Pancreas (tissue), 10 donors: Measurements from ENCODE around the gene ITGB8. TPM values are rescaled to one million over a fixed set of nuclear protein-coding genes. Genes with fewer than 3 reads are reported as not detected.

Experiments
- ATAC-seq, 4 donors: fragments of 200-7000 bp; cut with Tn5 transposase; one replicate each; pipeline versions ENCODE4 v1.8.0 to v1.9.1; 2020; ENCODE audit warnings: mild to moderate bottlenecking in 4 of 4, moderate library complexity in 4 of 4
- DNase-seq, 6 donors: peaks; one replicate each; pipeline ENCODE4 v3.0.0-alpha.2; 2020
- FAIRE-seq: peaks from 2 replicates; lab custom pipeline; 2012; peaks lifted over from hg19 to GRCh38; lab: Jason Lieb, UNC
- H3K27ac ChIP-seq, 4 donors: fragments of 200-600 bp; sonication (generic); 1 replicate in 3 of 4; 2 replicates in 1 of 4; pipeline versions ENCODE4 v1.5.0 to v1.8.0; 2020
- H3K27me3 ChIP-seq, 4 donors: fragments of 200-600 bp; one replicate each; pipeline ENCODE4 v1.8.0; 2021
- H3K36me3 ChIP-seq, 3 donors: fragments of 200-600 bp; sonication (generic) in 1 of 3; one replicate each; pipeline versions ENCODE4 v1.5.0 to v1.8.0; 2020 to 2021
- H3K4me1 ChIP-seq, 3 donors: fragments of 200-600 bp; one replicate each; pipeline ENCODE4 v1.8.0; 2021
- H3K4me3 ChIP-seq, 4 donors: fragments of 200-600 bp; sonication (generic) in 2 of 4; one replicate each; pipeline versions ENCODE4 v1.5.0 to v1.8.0; 2020 to 2021
- H3K9me3 ChIP-seq, 4 donors: fragments of 200-600 bp; one replicate each; pipeline ENCODE4 v1.8.0; 2021
- WGBS, 2 donors: extraction: QIAGEN DNeasy Blood & Tissue Kit; methylation state at CpG; one replicate each; pipeline ENCODE4 v1.1.7; 2013; 5-methylcytosine and 5-hydroxymethylcytosine counted together
- intact Hi-C, 3 donors: fragments of 100-400 bp; cut with DNase I; formaldehyde crosslinking; loops; one replicate each; pipeline versions ENCODE4 v1.11.1 to v1.14.2; 2022
- polyA plus RNA-seq, 2 donors: library from polyadenylated mRNA; stranded (reverse); fragments of 200-250 nt; gene quantifications; one replicate each; pipeline ENCODE4 v1.2.3, GENCODE V29; 2013
- total RNA-seq, 6 donors: library from RNA; stranded (reverse); fragmentation: NEBNext Ultra II Directional in 4 of 6; extraction: Animal tissue kit (Norgen Biotek cat#: 25700) in 4 of 6; gene quantifications; one replicate each; pipeline versions ENCODE4 v1.2.1 to v1.2.4, GENCODE V29; 2021 to 2023
- TF ChIP-seq, protein P1 (sequence below), 4 donors: fragments of 200-600 bp; sonication (generic) in 3 of 4; IDR thresholded peaks; one replicate each; pipeline versions ENCODE4 v1.5.0 to v1.8.0; 2021; ENCODE audit warnings: antibody characterized with exemption in 4 of 4
- donor health status: healthy with polysubstance abuse.
- donor health status: DM: no; HTN: no; CAD: no; lungs with moderate emphysema.
- donor health status: DM: no; HTN: no; CAD: no.
- donor health status: control.
- donor health status: control.
- donor health status: Bipolar disorder and iron deficiency.
- donor health status: DM: yes; HTN: yes; CAD: no.
- donor health status: DM: no; HTN: no; CAD: no.
- donor health status: DM: no; HTN: no; CAD: no.
- donor health status: DM: yes; HTN: yes; CAD: no.

The ITGB8 gene
- total and polyA plus RNA-seq, 8 donors, result 3.9 to 39.8 (median 11.5) TPM

DNA sequence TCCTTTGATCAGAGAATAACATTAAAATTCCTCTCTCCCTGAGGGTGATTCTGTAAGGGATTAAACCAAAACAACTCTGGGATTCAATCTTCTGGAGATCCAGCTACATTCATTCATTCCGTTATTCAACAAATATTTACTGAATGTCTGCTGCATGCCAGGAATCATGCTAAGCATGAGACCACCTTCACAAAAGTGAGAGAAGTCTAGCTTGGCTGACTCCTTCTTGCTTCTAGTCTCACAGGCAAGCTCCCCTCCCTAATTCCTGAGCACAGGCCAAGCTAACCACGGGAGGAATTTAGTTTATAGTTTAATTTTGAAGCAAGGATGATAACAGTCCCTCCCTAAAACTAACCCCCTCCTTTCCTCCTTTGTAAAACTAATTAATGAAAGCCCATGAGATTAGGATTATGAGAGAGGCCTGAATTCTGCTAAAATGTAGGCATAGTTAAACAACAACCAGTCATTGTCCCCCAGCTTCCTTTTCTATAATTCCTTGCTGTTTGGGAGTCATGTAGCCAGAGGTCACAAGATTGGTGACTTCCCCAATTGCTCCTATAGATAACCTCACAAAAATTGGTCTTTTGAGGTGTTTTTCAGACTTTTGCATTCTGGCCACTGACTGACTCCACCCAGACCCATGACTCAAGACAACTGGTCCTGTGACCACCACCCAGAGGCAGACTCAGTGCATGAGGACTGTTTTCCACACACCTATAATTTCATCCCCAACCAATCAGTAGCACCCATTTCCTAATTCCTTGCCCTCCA lies 113.5 kb downstream of the ITGB8 start:
- H3K9me3 ChIP-seq, result no peaks in the 10 kb centered on the region
- no peaks in the 10 kb centered on the region for H3K4me1 ChIP-seq
- no peak for FAIRE-seq
- H3K27ac ChIP-seq, result no peak overlapping the region
- TF ChIP-seq, protein P1, sequence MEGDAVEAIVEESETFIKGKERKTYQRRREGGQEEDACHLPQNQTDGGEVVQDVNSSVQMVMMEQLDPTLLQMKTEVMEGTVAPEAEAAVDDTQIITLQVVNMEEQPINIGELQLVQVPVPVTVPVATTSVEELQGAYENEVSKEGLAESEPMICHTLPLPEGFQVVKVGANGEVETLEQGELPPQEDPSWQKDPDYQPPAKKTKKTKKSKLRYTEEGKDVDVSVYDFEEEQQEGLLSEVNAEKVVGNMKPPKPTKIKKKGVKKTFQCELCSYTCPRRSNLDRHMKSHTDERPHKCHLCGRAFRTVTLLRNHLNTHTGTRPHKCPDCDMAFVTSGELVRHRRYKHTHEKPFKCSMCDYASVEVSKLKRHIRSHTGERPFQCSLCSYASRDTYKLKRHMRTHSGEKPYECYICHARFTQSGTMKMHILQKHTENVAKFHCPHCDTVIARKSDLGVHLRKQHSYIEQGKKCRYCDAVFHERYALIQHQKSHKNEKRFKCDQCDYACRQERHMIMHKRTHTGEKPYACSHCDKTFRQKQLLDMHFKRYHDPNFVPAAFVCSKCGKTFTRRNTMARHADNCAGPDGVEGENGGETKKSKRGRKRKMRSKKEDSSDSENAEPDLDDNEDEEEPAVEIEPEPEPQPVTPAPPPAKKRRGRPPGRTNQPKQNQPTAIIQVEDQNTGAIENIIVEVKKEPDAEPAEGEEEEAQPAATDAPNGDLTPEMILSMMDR (IDR thresholded peaks at IDR 0.05), result no peak
- ATAC-seq, result peak in 1 of 4 donors; percentile 22
- H3K4me3 ChIP-seq, result no peak overlapping the region
- intact Hi-C loops, result no loop called here
- no peak for DNase-seq
- no peaks in the 10 kb centered on the region for H3K27me3 ChIP-seq
- H3K36me3 ChIP-seq, result no peaks in the 10 kb centered on the region
- 50 to 59% methylated on average over 2 of the region's 2 CpGs for whole genome bisulfite sequencing, 2 donors

DNA sequence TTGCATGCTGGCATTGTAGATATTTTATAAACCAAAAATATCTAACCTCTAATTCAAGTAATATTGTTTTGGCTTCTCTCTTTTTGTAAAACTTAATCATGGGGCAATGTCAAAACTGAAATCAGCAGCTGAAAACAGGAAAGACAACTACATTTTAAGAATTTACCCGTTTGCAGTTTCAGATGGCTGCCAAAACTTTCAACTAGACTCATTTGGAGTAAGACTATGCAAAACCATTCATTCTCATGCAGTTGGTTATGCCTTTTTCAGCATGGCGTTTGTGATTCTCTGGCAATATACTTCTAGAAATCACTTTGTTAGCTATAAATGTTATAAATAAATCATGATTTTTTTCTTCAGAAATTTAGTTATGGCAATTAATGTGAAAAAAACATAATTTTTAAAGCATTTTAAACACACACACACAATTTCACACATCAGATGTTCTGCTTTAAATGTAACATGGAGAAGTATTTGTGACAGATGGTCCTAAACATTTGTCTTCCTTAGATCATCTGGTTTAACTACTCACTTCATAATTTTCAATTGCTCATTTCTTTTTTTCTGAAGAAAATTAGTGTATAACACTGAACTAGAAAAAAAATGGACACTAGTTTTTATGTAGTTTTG lies 116.4 kb downstream of the ITGB8 start:
- no peaks in the 10 kb centered on the region for H3K9me3 ChIP-seq
- TF ChIP-seq, protein P1 (IDR thresholded peaks at IDR 0.05), result no peak
- FAIRE-seq (no peak), DNase-seq (no peak), ATAC-seq (no peak)
- H3K36me3 ChIP-seq, result no peaks in the 10 kb centered on the region
- H3K27ac ChIP-seq, result no peak overlapping the region
- WGBS, 2 donors, result 29 to 38% methylated on average over 2 of the region's 2 CpGs
- intact Hi-C loops, result no loop called here
- no peak overlapping the region for H3K4me3 ChIP-seq
- H3K27me3 ChIP-seq, result no peaks in the 10 kb centered on the region
- no peaks in the 10 kb centered on the region for H3K4me1 ChIP-seq

DNA sequence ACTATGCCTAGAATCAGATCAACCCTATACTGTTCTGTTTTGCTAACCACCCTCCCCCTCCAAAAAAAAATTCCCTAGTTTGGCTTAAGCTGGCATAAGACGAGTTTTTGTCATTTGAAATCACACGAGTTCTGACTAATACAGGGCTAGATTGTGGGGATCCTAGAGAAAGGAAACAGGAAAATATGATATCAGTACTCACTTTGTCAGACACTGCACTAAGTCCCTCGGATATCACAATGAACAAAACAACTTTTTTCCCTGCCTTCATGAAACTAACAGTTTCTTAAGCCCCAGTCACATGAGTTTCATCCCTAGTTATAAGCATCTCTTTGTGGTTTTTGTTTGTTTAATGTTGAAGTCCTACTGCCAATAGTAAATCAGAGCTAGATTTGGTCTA lies 118.5 kb downstream of the ITGB8 start:
- H3K9me3 ChIP-seq, result no peaks in the 10 kb centered on the region
- FAIRE-seq, result no peak
- intact Hi-C loops, result no loop called here
- H3K4me1 ChIP-seq, result no peaks in the 10 kb centered on the region
- H3K4me3 ChIP-seq, result no peak overlapping the region
- TF ChIP-seq, protein P1 (IDR thresholded peaks at IDR 0.05), result no peak
- H3K27me3 ChIP-seq, result no peaks in the 10 kb centered on the region
- no peak for ATAC-seq
- no peak overlapping the region for H3K27ac ChIP-seq
- no peaks in the 10 kb centered on the region for H3K36me3 ChIP-seq
- WGBS, 2 donors, result 41 to 51% methylated on average over 3 of the region's 3 CpGs
- no peak for DNase-seq

DNA sequence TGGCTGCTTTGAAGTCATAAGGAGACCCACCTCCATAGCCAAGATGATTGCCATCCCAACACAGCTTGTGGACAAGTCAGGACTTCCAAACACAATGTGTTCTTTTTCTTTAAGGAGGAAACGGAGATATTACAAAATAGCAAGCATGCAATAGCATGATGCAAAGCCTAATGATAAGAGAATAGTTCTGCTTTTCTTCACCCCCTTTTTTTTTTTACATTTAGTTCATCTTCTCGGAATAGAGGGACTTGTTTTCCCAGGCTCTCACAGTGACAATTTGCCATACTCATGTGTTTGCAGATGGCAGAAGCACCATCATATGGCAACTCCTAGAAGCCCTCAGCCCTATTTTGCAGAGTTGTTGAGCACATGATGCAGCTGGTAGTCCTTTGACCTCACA lies 119.8 kb downstream of the ITGB8 start:
- ATAC-seq, result no peak
- Histone ChIP-seq H3K9me3 (no peaks in the 10 kb centered on the region), H3K4me1 (no peaks in the 10 kb centered on the region), H3K27ac (no peak overlapping the region), H3K27me3 (no peaks in the 10 kb centered on the region), H3K36me3 (no peaks in the 10 kb centered on the region), H3K4me3 (no peak overlapping the region)
- TF ChIP-seq, protein P1 (IDR thresholded peaks at IDR 0.05), result no peak
- WGBS, 2 donors, result 73 to 84% methylated on average over 2 of the region's 2 CpGs
- no peak for DNase-seq
- FAIRE-seq, result no peak
- intact Hi-C loops, result no loop called here

DNA sequence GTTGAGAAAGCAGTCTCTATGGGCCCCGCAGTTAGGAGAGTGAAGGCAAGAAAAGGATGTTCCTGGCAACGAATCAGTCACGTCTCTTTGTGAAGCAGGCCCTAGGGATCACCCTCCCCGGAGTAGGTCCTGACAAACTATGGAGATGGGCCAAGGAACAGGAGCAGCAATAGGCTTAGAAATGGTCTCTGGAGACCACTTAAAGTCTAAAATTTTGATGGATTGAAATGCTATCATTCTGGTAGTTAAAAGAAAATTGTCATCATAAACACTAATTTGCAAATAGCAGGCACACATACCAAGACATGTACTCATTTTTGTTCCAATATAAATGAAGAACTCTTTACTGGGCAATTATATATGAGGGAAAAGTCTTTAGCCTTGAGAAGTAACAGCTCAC lies 123.5 kb downstream of the ITGB8 start:
- DNase-seq (no peak), ATAC-seq (no peak), FAIRE-seq (no peak)
- no peaks in the 10 kb centered on the region for H3K4me1 ChIP-seq
- H3K4me3 ChIP-seq, result no peak overlapping the region
- H3K27ac ChIP-seq, result no peak overlapping the region
- no peaks in the 10 kb centered on the region for H3K9me3 ChIP-seq
- WGBS, 2 donors, result 72 to 83% methylated on average over 4 of the region's 4 CpGs
- no peaks in the 10 kb centered on the region for H3K27me3 ChIP-seq
- intact Hi-C loops, result no loop called here
- TF ChIP-seq, protein P1 (IDR thresholded peaks at IDR 0.05), result no peak
- H3K36me3 ChIP-seq, result no peaks in the 10 kb centered on the region
